Measurements from ENCODE around the gene RNF152.

Gene RNF152

GRCh38 chr18:61894751-61895524 lies 2.1 kb upstream of the RNF152 start:
- no peak for DNase-seq (ENCODE audit: extremely low read depth in 1 of 2, low read depth in 1 of 2)

GRCh38 chr18:61893971-61894750 lies 1.4 kb upstream of the RNF152 start:
- no peak for DNase-seq (ENCODE audit: extremely low read depth in 1 of 2, low read depth in 1 of 2)

- DNase-seq (ENCODE audit: extremely low read depth in 1 of 2, low read depth in 1 of 2), result no peak
These were observed 633 bp upstream of the RNF152 start for GRCh38 chr18:61893309-61893970.

GRCh38 chr18:61891894-61892293 lies 913 bp downstream of the RNF152 start:
- no peak for DNase-seq (ENCODE audit: extremely low read depth in 1 of 2, low read depth in 1 of 2)

- no peak for DNase-seq (ENCODE audit: extremely low read depth in 1 of 2, low read depth in 1 of 2)
These were observed 1.5 kb downstream of the RNF152 start for GRCh38 chr18:61891271-61891670.

GRCh38 chr18:61890344-61890743 lies 2.5 kb downstream of the RNF152 start:
- DNase-seq (ENCODE audit: extremely low read depth in 1 of 2, low read depth in 1 of 2), result no peak

- DNase-seq (ENCODE audit: extremely low read depth in 1 of 2, low read depth in 1 of 2), result no peak
These were observed 3.3 kb downstream of the RNF152 start for GRCh38 chr18:61889541-61889940.

- DNase-seq (ENCODE audit: extremely low read depth in 1 of 2, low read depth in 1 of 2), result no peak
These were observed 4.2 kb downstream of the RNF152 start for GRCh38 chr18:61888622-61889021.

- DNase-seq (ENCODE audit: extremely low read depth in 1 of 2, low read depth in 1 of 2), result no peak
These were observed 5.0 kb downstream of the RNF152 start for GRCh38 chr18:61887838-61888237.

- no peak for DNase-seq (ENCODE audit: extremely low read depth in 1 of 2, low read depth in 1 of 2)
These were observed 9.3 kb downstream of the RNF152 start for GRCh38 chr18:61883547-61883946.

GRCh38 chr18:61882296-61883004 lies 10.4 kb downstream of the RNF152 start:
- no peak for DNase-seq (ENCODE audit: extremely low read depth in 1 of 2, low read depth in 1 of 2)

- no peak for DNase-seq (ENCODE audit: extremely low read depth in 1 of 2, low read depth in 1 of 2)
These were observed 15.9 kb downstream of the RNF152 start for GRCh38 chr18:61876899-61877298.

GRCh38 chr18:61870151-61870550 lies 22.7 kb downstream of the RNF152 start:
- no peak for DNase-seq (ENCODE audit: extremely low read depth in 1 of 2, low read depth in 1 of 2)

GRCh38 chr18:61869636-61870035 lies 23.2 kb downstream of the RNF152 start:
- no peak for DNase-seq (ENCODE audit: extremely low read depth in 1 of 2, low read depth in 1 of 2)

- no peak for DNase-seq (ENCODE audit: extremely low read depth in 1 of 2, low read depth in 1 of 2)
These were observed 27.2 kb downstream of the RNF152 start for GRCh38 chr18:61865466-61866175.

- no peak for DNase-seq (ENCODE audit: extremely low read depth in 1 of 2, low read depth in 1 of 2)
These were observed 31.4 kb downstream of the RNF152 start for GRCh38 chr18:61861372-61861771.

GRCh38 chr18:61860302-61860701 lies 32.5 kb downstream of the RNF152 start:
- no peak for DNase-seq (ENCODE audit: extremely low read depth in 1 of 2, low read depth in 1 of 2)

- DNase-seq (ENCODE audit: extremely low read depth in 1 of 2, low read depth in 1 of 2), result no peak
These were observed 33.7 kb downstream of the RNF152 start for GRCh38 chr18:61859113-61859512.

- DNase-seq (ENCODE audit: extremely low read depth in 1 of 2, low read depth in 1 of 2), result no peak
These were observed 36.1 kb downstream of the RNF152 start for GRCh38 chr18:61856678-61857077.
